ENCODE measurements around the gene RELL1. TPM values are rescaled to one million over a fixed set of nuclear protein-coding genes. Genes with fewer than 3 reads are reported as not detected.

The RELL1 gene
- total RNA-seq, 1 donor: 61.2 TPM

DNA sequence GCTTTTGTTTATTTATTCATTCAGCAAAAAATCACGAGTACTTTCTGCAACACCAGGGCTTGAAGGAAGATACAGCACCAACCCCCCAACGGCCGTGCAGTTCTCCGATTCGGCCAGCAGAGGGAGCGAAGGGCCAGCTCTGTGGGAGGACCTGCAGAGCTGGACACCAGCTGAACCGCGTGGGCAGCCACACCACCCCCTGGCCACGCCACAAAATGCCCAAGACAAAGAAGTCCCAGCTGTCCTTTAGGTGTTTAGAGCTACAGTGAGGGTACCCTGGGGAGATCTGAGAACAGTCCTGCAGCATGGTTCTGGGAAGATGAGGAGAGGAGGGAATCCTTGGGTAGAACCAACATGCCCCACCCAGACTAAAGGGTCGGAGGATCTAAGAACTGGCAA is 83.1 kb downstream of the RELL1 start:
- H3K4me2 ChIP-seq (ENCODE audit: insufficient read depth, low read length): peak overlapping the region; percentile 72
- H3K9me3 ChIP-seq (ENCODE audit: low read depth, low read length): no peaks in the 10 kb centered on the region
- no peaks in the 10 kb centered on the region for H3K27me3 ChIP-seq (ENCODE audit: insufficient read depth, low read length)
- H3K79me2 ChIP-seq (ENCODE audit: insufficient read depth, low read length): no peaks in the 10 kb centered on the region
- H3K27ac ChIP-seq (ENCODE audit: low read depth, low read length): no peak overlapping the region
- peak overlapping the region; percentile 73 for H2AFZ ChIP-seq (ENCODE audit: low read length)
- H4K20me1 ChIP-seq (ENCODE audit: insufficient read depth, low read length): no peaks in the 10 kb centered on the region
- peaks cover 14% of the 10 kb centered on the region for H3K4me1 ChIP-seq (ENCODE audit: insufficient read depth, low read length)
- TF ChIP-seq, protein P1, sequence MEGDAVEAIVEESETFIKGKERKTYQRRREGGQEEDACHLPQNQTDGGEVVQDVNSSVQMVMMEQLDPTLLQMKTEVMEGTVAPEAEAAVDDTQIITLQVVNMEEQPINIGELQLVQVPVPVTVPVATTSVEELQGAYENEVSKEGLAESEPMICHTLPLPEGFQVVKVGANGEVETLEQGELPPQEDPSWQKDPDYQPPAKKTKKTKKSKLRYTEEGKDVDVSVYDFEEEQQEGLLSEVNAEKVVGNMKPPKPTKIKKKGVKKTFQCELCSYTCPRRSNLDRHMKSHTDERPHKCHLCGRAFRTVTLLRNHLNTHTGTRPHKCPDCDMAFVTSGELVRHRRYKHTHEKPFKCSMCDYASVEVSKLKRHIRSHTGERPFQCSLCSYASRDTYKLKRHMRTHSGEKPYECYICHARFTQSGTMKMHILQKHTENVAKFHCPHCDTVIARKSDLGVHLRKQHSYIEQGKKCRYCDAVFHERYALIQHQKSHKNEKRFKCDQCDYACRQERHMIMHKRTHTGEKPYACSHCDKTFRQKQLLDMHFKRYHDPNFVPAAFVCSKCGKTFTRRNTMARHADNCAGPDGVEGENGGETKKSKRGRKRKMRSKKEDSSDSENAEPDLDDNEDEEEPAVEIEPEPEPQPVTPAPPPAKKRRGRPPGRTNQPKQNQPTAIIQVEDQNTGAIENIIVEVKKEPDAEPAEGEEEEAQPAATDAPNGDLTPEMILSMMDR (IDR thresholded peaks at IDR 0.05; ENCODE audit: extremely low read depth, low read depth, low read length): peak; percentile 95
- H3K36me3 ChIP-seq (ENCODE audit: insufficient read depth, low read length): no peaks in the 10 kb centered on the region
- peak overlapping the region; percentile 32 for H3K4me3 ChIP-seq (ENCODE audit: insufficient read depth, low read length)
- DNase-seq (ENCODE audit: insufficient read length, low spot score, missing footprints): peak; percentile 90

- Histone ChIP-seq H3K4me2 (ENCODE audit: insufficient read depth, low read length) (no peak overlapping the region), H3K27ac (ENCODE audit: low read depth, low read length) (no peak overlapping the region), H3K4me1 (ENCODE audit: insufficient read depth, low read length) (peaks cover 14% of the 10 kb centered on the region), H3K27me3 (ENCODE audit: insufficient read depth, low read length) (no peaks in the 10 kb centered on the region), H2AFZ (ENCODE audit: low read length) (no peak overlapping the region), H4K20me1 (ENCODE audit: insufficient read depth, low read length) (no peaks in the 10 kb centered on the region), H3K4me3 (ENCODE audit: insufficient read depth, low read length) (no peak overlapping the region), H3K9me3 (ENCODE audit: low read depth, low read length) (no peaks in the 10 kb centered on the region), H3K79me2 (ENCODE audit: insufficient read depth, low read length) (no peaks in the 10 kb centered on the region), H3K36me3 (ENCODE audit: insufficient read depth, low read length) (no peaks in the 10 kb centered on the region)
- peak; percentile 64 for DNase-seq (ENCODE audit: insufficient read length, low spot score, missing footprints)
- TF ChIP-seq, protein P1 (IDR thresholded peaks at IDR 0.05; ENCODE audit: extremely low read depth, low read depth, low read length): no peak
Observed at GRCh38 chr4:37602454-37603069, 83.6 kb downstream of the RELL1 start.

DNA sequence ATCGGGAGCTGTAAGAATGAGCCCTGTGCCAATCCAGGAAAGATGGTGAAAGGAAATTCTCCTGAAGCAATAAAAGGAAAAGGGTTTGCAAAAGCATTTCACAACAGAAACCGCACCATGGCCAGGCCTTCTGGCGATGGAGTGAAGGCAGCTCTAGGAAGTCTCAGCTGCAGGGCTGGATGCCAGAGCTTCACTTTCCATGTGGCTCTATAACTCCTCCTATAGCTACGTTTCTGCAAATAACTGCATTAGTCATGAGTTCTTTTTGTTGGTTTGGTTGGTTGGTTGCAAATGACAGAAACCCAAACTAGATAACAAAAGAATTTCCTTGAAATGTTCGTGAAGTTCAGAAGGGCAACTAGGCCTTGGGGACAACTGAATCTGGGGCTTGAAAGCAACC is 84.6 kb downstream of the RELL1 start:
- Histone ChIP-seq H2AFZ (ENCODE audit: low read length) (peak overlapping the region; percentile 17), H4K20me1 (ENCODE audit: insufficient read depth, low read length) (no peaks in the 10 kb centered on the region), H3K27me3 (ENCODE audit: insufficient read depth, low read length) (no peaks in the 10 kb centered on the region), H3K4me3 (ENCODE audit: insufficient read depth, low read length) (no peak overlapping the region), H3K4me1 (ENCODE audit: insufficient read depth, low read length) (peaks cover 14% of the 10 kb centered on the region), H3K79me2 (ENCODE audit: insufficient read depth, low read length) (no peaks in the 10 kb centered on the region), H3K4me2 (ENCODE audit: insufficient read depth, low read length) (no peak overlapping the region), H3K36me3 (ENCODE audit: insufficient read depth, low read length) (no peaks in the 10 kb centered on the region), H3K9me3 (ENCODE audit: low read depth, low read length) (no peaks in the 10 kb centered on the region), H3K27ac (ENCODE audit: low read depth, low read length) (no peak overlapping the region)
- no peak for DNase-seq (ENCODE audit: insufficient read length, low spot score, missing footprints)
- TF ChIP-seq, protein P1 (IDR thresholded peaks at IDR 0.05; ENCODE audit: extremely low read depth, low read depth, low read length): no peak

DNA sequence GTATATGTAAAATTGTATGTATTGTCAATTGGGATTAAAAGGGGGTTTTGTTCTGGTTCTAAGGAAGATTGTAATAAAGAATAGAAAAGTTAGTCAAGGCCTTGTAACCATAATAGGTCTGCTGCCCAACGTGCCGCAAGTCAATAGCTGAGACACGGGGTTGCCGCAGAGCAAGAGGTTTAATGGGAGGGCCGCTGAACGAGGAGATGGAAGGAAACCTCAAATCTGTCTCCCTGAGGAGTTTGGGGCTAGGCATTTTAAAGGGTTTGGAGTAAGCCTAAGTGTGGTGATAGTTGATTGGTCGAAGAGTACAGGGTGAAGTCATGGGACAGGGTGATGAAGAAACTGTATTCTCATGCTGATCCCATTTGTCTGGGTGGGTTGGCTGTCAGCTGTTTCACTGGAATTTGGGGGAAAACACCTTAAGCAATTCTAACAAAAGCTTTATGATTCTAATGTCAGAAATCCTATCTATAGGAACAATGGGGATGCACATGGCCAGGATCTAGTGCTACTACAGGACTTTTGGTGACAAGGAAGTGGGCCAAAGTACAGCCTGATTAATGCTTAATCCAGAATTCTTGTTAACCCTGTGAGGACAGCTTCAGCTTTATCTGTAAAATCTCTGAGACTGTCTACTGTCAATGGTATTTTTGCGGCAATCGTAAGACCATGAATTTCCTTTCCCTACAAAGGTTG is 86.9 kb downstream of the RELL1 start:
- H3K9me3 ChIP-seq (ENCODE audit: low read depth, low read length): no peaks in the 10 kb centered on the region
- no peak overlapping the region for H3K27ac ChIP-seq (ENCODE audit: low read depth, low read length)
- H2AFZ ChIP-seq (ENCODE audit: low read length): no peak overlapping the region
- H3K79me2 ChIP-seq (ENCODE audit: insufficient read depth, low read length): no peaks in the 10 kb centered on the region
- no peaks in the 10 kb centered on the region for H3K36me3 ChIP-seq (ENCODE audit: insufficient read depth, low read length)
- no peak for DNase-seq (ENCODE audit: insufficient read length, low spot score, missing footprints)
- H3K27me3 ChIP-seq (ENCODE audit: insufficient read depth, low read length): no peaks in the 10 kb centered on the region
- no peak overlapping the region for H3K4me2 ChIP-seq (ENCODE audit: insufficient read depth, low read length)
- H3K4me1 ChIP-seq (ENCODE audit: insufficient read depth, low read length): peaks cover 11% of the 10 kb centered on the region
- TF ChIP-seq, protein P1 (IDR thresholded peaks at IDR 0.05; ENCODE audit: extremely low read depth, low read depth, low read length): no peak
- H3K4me3 ChIP-seq (ENCODE audit: insufficient read depth, low read length): no peak overlapping the region
- no peaks in the 10 kb centered on the region for H4K20me1 ChIP-seq (ENCODE audit: insufficient read depth, low read length)
